HG02571 (cell line): ENCODE results near the gene TPT1.
A peak's percentile ranks its signal among the peaks of the same experiment; 100 is the strongest.
"Not testable (repeated sequence)": the region's sequence is repeated elsewhere in the genome, so short reads cannot be mapped to it uniquely, and the experiment has no call there.

Experiments
- ATAC-seq: cut with Tn5 transposase; IDR thresholded peaks from one replicate; pipeline ENCODE4 v1.9.1; 2021; ENCODE audit warnings: mild to moderate bottlenecking, moderate library complexity; ENCODE audit not compliant: unreplicated experiment

Gene TPT1

GRCh38 chr13:45368005-45368404 is 27.0 kb upstream of the TPT1 start:
- no peak for ATAC-seq

- ATAC-seq = peak; percentile 95
Measured at GRCh38 chr13:45367358-45367757, 26.4 kb upstream of the TPT1 start.

- no peak for ATAC-seq
Measured at GRCh38 chr13:45365558-45365885, 24.5 kb upstream of the TPT1 start.

GRCh38 chr13:45364876-45365557 is 24.0 kb upstream of the TPT1 start:
- no peak for ATAC-seq

- no peak for ATAC-seq
Measured at GRCh38 chr13:45362939-45363338, 22.0 kb upstream of the TPT1 start.

GRCh38 chr13:45361596-45362206 is 20.7 kb upstream of the TPT1 start:
- ATAC-seq = no peak

GRCh38 chr13:45356966-45357672 is 16.1 kb upstream of the TPT1 start:
- ATAC-seq = no peak

- no peak for ATAC-seq
Measured at GRCh38 chr13:45353895-45354294, 12.9 kb upstream of the TPT1 start.

- no peak for ATAC-seq
Measured at GRCh38 chr13:45352031-45352430, 11.0 kb upstream of the TPT1 start.

- no peak for ATAC-seq
Measured at GRCh38 chr13:45350152-45350551, 9.2 kb upstream of the TPT1 start.

- ATAC-seq = no peak
Measured at GRCh38 chr13:45349438-45349837, 8.5 kb upstream of the TPT1 start.

GRCh38 chr13:45344064-45344463 is 3.1 kb upstream of the TPT1 start:
- ATAC-seq = not testable (repeated sequence)

- not testable (repeated sequence) for ATAC-seq
Measured at GRCh38 chr13:45343102-45343501, 2.1 kb upstream of the TPT1 start.

GRCh38 chr13:45342668-45343067 is 1.7 kb upstream of the TPT1 start:
- not testable (repeated sequence) for ATAC-seq

- no peak for ATAC-seq
Measured at GRCh38 chr13:45341799-45342500, 967 bp upstream of the TPT1 start.

GRCh38 chr13:45340422-45341033 is 455 bp downstream of the TPT1 start:
- peak; percentile 38 for ATAC-seq

- ATAC-seq = no peak
Measured at GRCh38 chr13:45339867-45340266, 1.1 kb downstream of the TPT1 start.

GRCh38 chr13:45339399-45339798 is 1.6 kb downstream of the TPT1 start:
- ATAC-seq = no peak

- ATAC-seq = no peak
Measured at GRCh38 chr13:45337803-45338202, 3.2 kb downstream of the TPT1 start.

- ATAC-seq = no peak
Measured at GRCh38 chr13:45337395-45337794, 3.6 kb downstream of the TPT1 start.
